Spinal cord (tissue), 10 donors: Measurements from ENCODE around the gene ELL. TPM values are rescaled to one million over a fixed set of nuclear protein-coding genes. Genes with fewer than 3 reads are reported as not detected.

Experiments
- DNase-seq, 6 donors: peaks; one replicate each; pipeline versions ENCODE4 v3.0.0 to v3.0.0-alpha.2; 2013 to 2015; ENCODE audit warnings: low spot score in 6 of 6, low read depth in 4 of 6
- H3K27ac ChIP-seq: one replicate; pipeline ENCODE4 v1.5.1; 2013; ENCODE audit warnings: low read depth, low read length, control low read depth
- H3K27me3 ChIP-seq: one replicate; pipeline ENCODE4 v1.6.1; 2013; ENCODE audit warnings: low read length; ENCODE audit not compliant: control insufficient read depth, insufficient read depth
- H3K36me3 ChIP-seq: one replicate; pipeline ENCODE4 v1.6.1; 2013; ENCODE audit warnings: low read length; ENCODE audit not compliant: control insufficient read depth, insufficient read depth
- H3K4me1 ChIP-seq: one replicate; pipeline ENCODE4 v1.6.1; 2013; ENCODE audit warnings: low read length; ENCODE audit not compliant: control insufficient read depth, insufficient read depth
- H3K4me3 ChIP-seq: one replicate; pipeline ENCODE4 v1.5.1; 2013; ENCODE audit warnings: low read depth, low read length, control low read depth
- H3K9me3 ChIP-seq: one replicate; pipeline ENCODE4 v1.6.1; 2013; ENCODE audit warnings: low read length; ENCODE audit not compliant: control insufficient read depth, insufficient read depth
- WGBS: methylation state at CpG from one replicate; pipeline ENCODE4 v1.1.5; 2013; ENCODE audit warnings: missing lambda C conversion rate; ENCODE audit not compliant: insufficient coverage; 5-methylcytosine and 5-hydroxymethylcytosine counted together
- polyA plus RNA-seq, 2 donors: library from polyadenylated mRNA; unstranded; fragments of 120-200 nt; gene quantifications; one replicate each; pipeline ENCODE4 v1.2.1, GENCODE V29; 2013; ENCODE audit not compliant: insufficient read length in 2 of 2
- total RNA-seq, 2 donors: library from RNA; depleted of rRNA in 1 of 2; stranded (reverse); fragments of 120-200 nt in 1 of 2; fragments of >200 nt in 1 of 2; gene quantifications; one replicate each; pipeline versions ENCODE4 v1.2.3 to v1.2.4, GENCODE V29; 2013 to 2014
- donor health status: healthy.

Gene ELL
- total and polyA plus RNA-seq, 4 donors: 7.4 to 11.6 (median 8.9) TPM

DNA sequence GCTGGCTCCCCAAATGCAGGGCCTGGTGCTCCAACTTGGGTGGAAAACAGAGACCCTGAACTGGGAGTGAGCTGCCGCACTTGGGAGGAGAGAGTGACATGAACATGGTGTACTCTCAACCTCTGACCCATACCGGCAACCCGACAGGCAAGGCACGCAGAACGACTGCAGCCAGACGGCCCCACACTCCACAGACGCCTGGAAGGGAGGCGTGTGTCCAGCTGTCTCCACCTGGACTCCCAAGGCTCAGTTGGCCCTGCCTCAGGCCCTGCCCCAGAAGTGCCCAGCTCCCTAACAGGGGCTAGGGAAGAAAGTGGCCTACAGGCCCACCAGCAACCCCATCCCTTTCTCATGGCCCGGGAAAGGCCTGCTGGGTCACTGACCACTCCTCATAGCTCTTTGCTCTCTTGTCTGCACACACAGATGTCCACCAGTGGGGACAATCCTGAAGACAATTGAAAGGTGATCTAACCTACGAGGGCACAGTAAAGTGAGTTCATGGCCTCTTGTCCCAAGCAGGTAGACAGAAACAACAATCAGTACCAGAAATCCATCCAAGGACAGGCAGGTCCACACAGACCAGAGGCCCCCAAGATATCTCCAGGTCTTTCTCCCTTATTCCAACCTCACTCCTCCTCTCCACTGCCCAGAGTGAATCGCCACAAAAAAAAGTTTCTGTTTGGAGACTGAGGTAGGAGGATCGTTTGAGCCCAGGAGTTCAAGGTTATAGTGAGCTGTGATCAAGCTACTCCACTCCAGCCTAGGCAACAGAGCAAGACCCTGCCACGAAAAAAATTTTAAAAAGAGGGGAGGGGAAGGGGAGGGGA, 28.2 kb downstream of the ELL start:
- Histone ChIP-seq H3K4me3 (no peak overlapping the region), H3K36me3 (peaks cover 15% of the 10 kb centered on the region), H3K27ac (no peak overlapping the region), H3K4me1 (peaks cover 45% of the 10 kb centered on the region), H3K9me3 (no peaks in the 10 kb centered on the region), H3K27me3 (no peaks in the 10 kb centered on the region)
- WGBS: 76% methylated on average over 10 of the region's 13 CpGs
- no peak for DNase-seq

DNA sequence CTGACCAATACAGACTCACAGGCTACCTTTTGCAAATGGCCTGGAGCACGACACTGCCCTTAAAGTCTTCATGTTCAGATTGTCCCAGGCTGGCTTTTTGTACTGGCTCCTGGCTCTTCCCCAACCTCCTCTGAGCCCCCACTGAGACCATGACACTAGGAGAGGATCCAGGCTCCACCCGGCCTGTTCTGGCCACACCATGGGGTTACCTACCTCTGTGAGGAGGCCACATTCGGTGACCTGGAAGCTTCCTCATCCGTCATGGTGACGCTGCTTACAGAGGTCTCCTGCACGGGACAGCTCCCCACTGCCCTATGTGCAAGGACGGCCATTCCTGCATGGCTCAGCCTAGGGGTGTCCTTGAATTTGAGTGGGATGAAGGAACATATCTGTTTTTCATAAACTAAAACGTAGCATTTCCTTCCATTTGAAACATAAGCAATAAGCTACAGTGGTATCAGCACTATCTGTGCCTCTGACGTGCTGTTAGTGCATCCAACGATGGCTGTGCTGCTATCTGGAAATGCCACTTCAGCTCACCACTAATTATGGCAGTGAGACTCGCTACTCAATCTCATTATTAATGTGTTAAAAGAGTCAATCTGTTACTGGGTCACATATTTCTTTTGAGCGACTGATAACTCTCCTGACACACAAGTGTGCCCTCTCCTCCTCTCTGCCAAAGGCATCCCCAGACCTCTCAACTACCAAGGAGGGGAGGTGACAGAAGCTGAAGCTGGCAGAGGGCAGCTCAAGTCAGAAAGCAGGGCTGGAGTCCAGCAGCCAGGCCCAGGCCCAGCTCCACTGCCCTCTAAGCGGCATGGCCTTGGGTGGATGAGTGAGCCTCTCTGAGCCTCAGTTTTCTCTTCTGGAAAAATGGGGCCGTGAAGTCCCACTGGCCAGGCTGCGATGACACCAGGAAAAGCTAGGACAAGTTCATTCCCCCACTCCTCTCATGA, 29.6 kb downstream of the ELL start:
- WGBS: 65% methylated on average over 10 of the region's 15 CpGs
- H3K4me3 ChIP-seq: no peak overlapping the region
- no peak overlapping the region for H3K27ac ChIP-seq
- H3K36me3 ChIP-seq: peaks cover 15% of the 10 kb centered on the region
- no peaks in the 10 kb centered on the region for H3K9me3 ChIP-seq
- H3K27me3 ChIP-seq: no peaks in the 10 kb centered on the region
- peaks cover 49% of the 10 kb centered on the region for H3K4me1 ChIP-seq
- peak in 1 of 6 donors; percentile 50 for DNase-seq

DNA sequence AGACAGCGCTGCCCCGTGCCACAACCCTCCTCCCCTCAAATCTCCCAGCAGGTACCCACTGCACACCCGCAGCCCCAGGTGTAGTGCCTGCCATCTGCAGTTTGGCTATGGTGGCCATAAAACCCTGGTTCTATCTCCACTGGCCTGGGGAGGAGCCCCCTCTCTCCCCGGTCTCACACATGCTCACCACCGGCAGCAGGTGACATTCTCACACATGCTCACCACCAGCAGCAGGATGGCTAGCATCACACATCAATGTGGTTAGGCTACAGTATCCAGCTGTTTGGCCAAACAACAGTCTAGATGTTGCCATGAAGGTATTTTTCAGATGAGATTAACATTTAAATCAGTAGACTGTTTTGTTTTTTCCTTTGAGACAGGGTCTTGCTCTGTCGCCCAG, 31.1 kb downstream of the ELL start:
- H3K4me1 ChIP-seq: peaks cover 60% of the 10 kb centered on the region
- 88% methylated on average over 5 of the region's 6 CpGs for WGBS
- H3K4me3 ChIP-seq: no peak overlapping the region

DNA sequence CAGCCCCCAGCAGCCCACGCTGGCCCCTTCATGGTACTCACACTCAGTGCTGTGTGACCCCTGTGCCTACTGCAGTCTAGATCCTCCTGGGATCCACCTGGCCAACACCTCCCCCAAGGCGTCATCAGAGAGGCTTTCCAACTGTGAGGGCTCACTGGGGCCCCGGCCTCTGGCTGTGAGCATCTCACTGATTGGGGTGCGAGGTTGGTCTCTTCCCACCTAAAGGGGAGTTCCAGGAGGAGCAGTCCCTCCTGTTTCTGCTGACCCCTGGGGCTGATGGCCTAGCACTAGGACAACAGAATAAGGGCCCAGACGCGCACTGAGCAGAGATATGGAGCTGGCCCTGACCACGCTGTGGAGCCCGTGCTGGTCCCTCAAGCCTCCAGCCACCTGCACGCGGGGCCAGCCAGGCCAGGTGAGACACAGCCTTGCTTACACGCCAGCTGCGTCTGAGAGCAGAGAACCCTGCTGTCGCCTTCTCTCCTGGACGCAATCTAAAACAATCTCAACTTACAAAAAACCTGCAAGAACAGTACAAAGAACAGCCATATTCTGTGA, 32.2 kb downstream of the ELL start:
- Histone ChIP-seq H3K27me3 (no peaks in the 10 kb centered on the region), H3K27ac (no peak overlapping the region), H3K36me3 (peaks cover 14% of the 10 kb centered on the region), H3K9me3 (no peaks in the 10 kb centered on the region), H3K4me3 (no peak overlapping the region), H3K4me1 (peaks cover 52% of the 10 kb centered on the region)
- 87% methylated on average over 14 of the region's 14 CpGs for WGBS
- DNase-seq: no peak

More for the DNA sequence above, 31.1 kb downstream of the ELL start:
- Histone ChIP-seq H3K27ac (no peak overlapping the region), H3K27me3 (no peaks in the 10 kb centered on the region), H3K36me3 (peaks cover 15% of the 10 kb centered on the region), H3K9me3 (no peaks in the 10 kb centered on the region)
- DNase-seq: no peak

DNA sequence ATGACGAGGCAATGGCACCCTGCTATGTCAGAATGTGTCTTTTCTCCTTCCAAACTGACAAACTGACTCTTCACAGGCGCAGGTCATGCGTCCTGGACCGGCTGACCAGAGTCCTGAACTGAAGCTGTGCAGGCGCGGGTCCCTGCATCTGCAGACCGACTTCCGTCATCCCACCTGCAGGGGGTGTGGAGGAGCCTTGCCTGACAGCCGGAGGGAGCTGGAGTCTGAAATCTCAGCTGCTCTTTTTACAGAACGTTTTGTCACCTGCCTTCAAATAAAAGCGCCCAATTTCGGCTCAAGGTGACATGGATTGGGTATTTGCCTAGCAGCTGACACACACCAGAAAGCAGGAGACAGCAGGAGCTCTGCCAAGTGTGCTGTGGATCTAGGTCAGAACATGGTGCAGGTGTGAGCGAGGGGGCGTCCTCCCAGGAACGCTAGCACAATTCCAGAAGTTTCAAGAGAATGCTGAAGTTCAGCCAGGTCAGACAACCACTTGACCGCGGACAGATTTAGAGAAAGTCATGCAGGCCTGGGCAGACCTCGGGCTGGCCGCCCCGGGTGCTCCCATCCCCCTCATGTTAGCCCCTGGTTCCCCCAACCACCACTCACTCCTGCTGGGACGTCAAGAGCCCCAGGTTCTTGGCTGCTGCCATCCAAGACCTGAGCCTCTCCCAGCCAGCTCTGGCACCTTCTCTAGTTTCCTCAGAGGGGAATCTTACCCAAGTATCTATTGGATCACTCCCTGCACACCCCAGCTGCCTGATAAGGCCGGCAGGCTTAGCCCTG, 32.8 kb downstream of the ELL start:
- H3K4me1 ChIP-seq: peaks cover 49% of the 10 kb centered on the region
- peaks cover 14% of the 10 kb centered on the region for H3K36me3 ChIP-seq
- DNase-seq: peak in 1 of 6 donors; percentile 57
- H3K9me3 ChIP-seq: no peaks in the 10 kb centered on the region
- H3K27me3 ChIP-seq: no peaks in the 10 kb centered on the region
- no peak overlapping the region for H3K4me3 ChIP-seq
- no peak overlapping the region for H3K27ac ChIP-seq
- WGBS: 60% methylated on average over 20 of the region's 22 CpGs

DNA sequence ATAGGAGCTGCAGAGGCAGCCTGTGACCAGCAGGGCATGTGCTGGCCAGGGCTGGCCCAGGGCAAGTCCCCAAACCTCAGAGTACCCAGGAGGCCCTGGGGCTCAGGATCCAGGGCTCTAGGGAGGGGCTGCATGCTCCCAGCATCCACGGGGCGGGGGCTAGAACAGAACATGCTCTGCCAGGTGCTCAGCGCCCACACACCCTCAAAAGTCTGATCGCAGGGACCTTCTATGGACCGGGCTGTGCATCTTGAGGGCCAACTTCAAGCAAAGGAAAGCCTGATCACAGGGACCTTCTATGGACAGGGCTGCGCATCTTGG, 33.5 kb downstream of the ELL start:
- H3K27me3 ChIP-seq: no peaks in the 10 kb centered on the region
- WGBS: 95% methylated on average over 6 of the region's 6 CpGs
- H3K36me3 ChIP-seq: peaks cover 11% of the 10 kb centered on the region
- no peak overlapping the region for H3K27ac ChIP-seq
- H3K4me3 ChIP-seq: no peak overlapping the region
- no peak for DNase-seq
- H3K4me1 ChIP-seq: peaks cover 49% of the 10 kb centered on the region
- no peaks in the 10 kb centered on the region for H3K9me3 ChIP-seq

DNA sequence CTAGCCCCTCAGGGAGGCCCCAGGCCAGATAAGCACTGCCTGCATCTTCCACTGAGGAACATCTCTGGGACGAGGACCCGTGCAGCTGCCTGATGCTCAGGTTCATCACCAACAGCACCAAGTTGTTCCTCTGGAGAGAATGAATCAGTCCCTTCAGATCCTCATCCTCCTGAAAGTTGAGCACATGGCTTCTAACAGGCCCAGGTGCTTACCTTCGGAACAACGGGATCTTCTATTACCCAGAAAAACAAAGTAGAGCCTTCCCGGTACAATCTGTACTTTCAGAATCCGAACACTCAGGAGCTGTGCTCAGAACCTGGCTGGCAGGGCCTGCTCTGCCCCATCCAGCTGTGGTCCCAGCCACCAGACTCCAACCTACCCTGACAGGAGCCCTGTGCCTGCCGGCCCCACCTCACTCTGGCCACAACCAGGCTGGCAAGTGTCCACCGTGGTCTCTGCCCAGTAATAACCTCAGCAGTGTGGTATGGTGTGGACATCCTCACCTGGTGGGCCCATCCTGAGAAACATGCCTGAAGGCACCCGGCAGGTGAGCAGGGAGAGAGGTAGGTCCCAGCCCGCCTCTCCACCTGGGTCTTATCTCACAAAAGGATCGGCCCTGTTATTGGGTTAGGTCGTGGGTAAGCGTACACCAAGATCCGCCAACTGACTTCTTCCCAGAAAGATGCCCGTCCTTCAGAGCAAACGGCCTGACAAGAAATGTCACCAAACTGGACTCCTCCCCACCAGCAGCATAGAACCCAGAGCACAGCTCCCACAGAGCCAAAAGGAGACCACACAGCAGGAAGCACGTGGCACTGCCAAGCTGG, 34.1 kb downstream of the ELL start:
- Histone ChIP-seq H3K4me3 (no peak overlapping the region), H3K36me3 (peaks cover 8% of the 10 kb centered on the region), H3K27ac (no peak overlapping the region), H3K27me3 (no peaks in the 10 kb centered on the region), H3K9me3 (no peaks in the 10 kb centered on the region), H3K4me1 (peaks cover 51% of the 10 kb centered on the region)
- DNase-seq: no peak
- WGBS: 91% methylated on average over 16 of the region's 17 CpGs

DNA sequence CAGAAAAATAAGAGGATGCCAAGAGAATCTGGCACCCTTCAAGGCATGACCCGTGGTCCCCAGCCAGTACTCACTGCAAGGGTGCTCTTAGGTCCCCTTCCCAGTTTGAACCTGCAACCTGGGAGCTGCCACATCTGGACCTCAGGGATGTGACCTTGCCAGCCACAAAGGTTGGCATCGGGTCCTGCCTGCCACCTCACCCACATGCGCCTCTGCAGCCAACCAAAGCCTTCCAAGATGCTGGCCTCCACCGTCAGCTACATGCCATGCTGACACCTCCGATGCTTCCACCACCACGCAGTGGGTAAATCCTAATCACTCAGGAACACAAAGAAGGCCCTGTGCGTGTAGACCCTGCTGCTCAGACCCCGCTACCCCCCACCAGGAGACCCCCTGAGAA, 35.1 kb downstream of the ELL start:
- peaks cover 46% of the 10 kb centered on the region for H3K4me1 ChIP-seq
- 81% methylated on average over 8 of the region's 8 CpGs for WGBS
- H3K9me3 ChIP-seq: no peaks in the 10 kb centered on the region

More for the DNA sequence above, 35.1 kb downstream of the ELL start:
- Histone ChIP-seq H3K27ac (no peak overlapping the region), H3K4me3 (no peak overlapping the region), H3K36me3 (peaks cover 8% of the 10 kb centered on the region), H3K27me3 (no peaks in the 10 kb centered on the region)
- DNase-seq: no peak
